ENCODE measurements around the gene YJEFN3.

Gene YJEFN3

GRCh38 chr19:19528721-19529490 is at the start of gene YJEFN3:
YJEFN3 (plus strand) TSS chr19:19528911; CDS start chr19:19528933, 22 bp downstream.
- no peak for DNase-seq (ENCODE audit: low read depth in 2 of 2)

- DNase-seq (ENCODE audit: low read depth in 2 of 2), result no peak
These were observed 48.0 kb upstream of the YJEFN3 start for GRCh38 chr19:19480688-19481087.

GRCh38 chr19:19482809-19483596 is 45.7 kb upstream of the YJEFN3 start:
- DNase-seq (ENCODE audit: low read depth in 2 of 2), result no peak

GRCh38 chr19:19485161-19485997 is 43.3 kb upstream of the YJEFN3 start:
- DNase-seq (ENCODE audit: low read depth in 2 of 2), result no peak

- no peak for DNase-seq (ENCODE audit: low read depth in 2 of 2)
These were observed 42.8 kb upstream of the YJEFN3 start for GRCh38 chr19:19485998-19486290.

- DNase-seq (ENCODE audit: low read depth in 2 of 2), result no peak
These were observed 42.2 kb upstream of the YJEFN3 start for GRCh38 chr19:19486343-19487076.

GRCh38 chr19:19487077-19487949 is 41.4 kb upstream of the YJEFN3 start:
- no peak for DNase-seq (ENCODE audit: low read depth in 2 of 2)

GRCh38 chr19:19487950-19488874 is 40.5 kb upstream of the YJEFN3 start:
- DNase-seq (ENCODE audit: low read depth in 2 of 2), result no peak

GRCh38 chr19:19488875-19489690 is 39.6 kb upstream of the YJEFN3 start:
- peak; percentile 62 to 73 for DNase-seq (ENCODE audit: low read depth in 2 of 2)

- DNase-seq (ENCODE audit: low read depth in 2 of 2), result no peak
These were observed 38.9 kb upstream of the YJEFN3 start for GRCh38 chr19:19489804-19490204.

- DNase-seq (ENCODE audit: low read depth in 2 of 2), result peak; percentile 58 to 64
These were observed 38.3 kb upstream of the YJEFN3 start for GRCh38 chr19:19490214-19490968.

- no peak for DNase-seq (ENCODE audit: low read depth in 2 of 2)
These were observed 37.2 kb upstream of the YJEFN3 start for GRCh38 chr19:19491321-19492025.

GRCh38 chr19:19492026-19492610 is 36.6 kb upstream of the YJEFN3 start:
- no peak for DNase-seq (ENCODE audit: low read depth in 2 of 2)

GRCh38 chr19:19493841-19494546 is 34.7 kb upstream of the YJEFN3 start:
- no peak for DNase-seq (ENCODE audit: low read depth in 2 of 2)

- DNase-seq (ENCODE audit: low read depth in 2 of 2), result no peak
These were observed 32.8 kb upstream of the YJEFN3 start for GRCh38 chr19:19495614-19496603.
